HCT116 (cell line): ENCODE data around the gene MEG3.

Experiments used
- EGR1 ChIP-seq: IDR thresholded peaks from 2 replicates; pipeline ENCODE4 v1.6.1; 2012; ENCODE audit warnings: low read depth
- EZH2 ChIP-seq: fragments of 200-600 bp; sonication (generic); IDR thresholded peaks from 2 replicates; pipeline ENCODE4 v1.6.1; 2017; ENCODE audit warnings: antibody characterized with exemption, mixed run types
- EZH2phosphoT487 ChIP-seq: fragments of 200-600 bp; IDR thresholded peaks from 2 replicates; pipeline ENCODE4 v1.6.1; 2018; ENCODE audit warnings: antibody characterized with exemption, borderline replicate concordance
- POLR2A ChIP-seq: IDR thresholded peaks from 2 replicates; pipeline ENCODE4 v1.7.0; 2011; ENCODE audit warnings: borderline replicate concordance; ENCODE audit not compliant: insufficient read depth, insufficient read length; ENCODE audit errors: extremely low read depth
- POLR2AphosphoS5 ChIP-seq: IDR thresholded peaks from 2 replicates; pipeline ENCODE4 v1.6.1; 2011; ENCODE audit warnings: mild to moderate bottlenecking, low read depth, low read length, moderate library complexity
- RAD21 ChIP-seq: IDR thresholded peaks from 2 replicates; pipeline ENCODE4 v1.6.1; 2012; ENCODE audit warnings: low read depth, mild to moderate bottlenecking
- SIN3A ChIP-seq: IDR thresholded peaks from 2 replicates; pipeline ENCODE4 v1.6.1; 2012; ENCODE audit warnings: low read depth
- SP1 ChIP-seq: IDR thresholded peaks from 2 replicates; pipeline ENCODE4 v1.6.1; 2012; ENCODE audit warnings: low read depth
- ZNF274 ChIP-seq: fragments of 200-500 bp; sonication (Bioruptor generic); IDR thresholded peaks from 2 replicates; pipeline ENCODE4 v1.6.1; 2014; ENCODE audit warnings: mild to moderate bottlenecking, low read depth, low read length, inconsistent platforms
- TF ChIP-seq, protein P1 (sequence below), 3 experiments: fragments of 200-600 bp in 1 of 3; sonication (generic) in 1 of 3; IDR thresholded peaks in 2 of 3; conservative IDR thresholded peaks in 1 of 3; 2 replicates each; pipeline ENCODE4 v1.5.1; 2012 to 2017; ENCODE audit warnings: low read depth in 2 of 3, low read length in 2 of 3, antibody characterized with exemption in 1 of 3, borderline replicate concordance in 1 of 3, control low read depth in 1 of 3, mild to moderate bottlenecking in 1 of 3, mixed read lengths in 1 of 3, mixed run types in 1 of 3, moderate library complexity in 1 of 3; ENCODE audit not compliant: insufficient read depth in 1 of 3

DNA sequence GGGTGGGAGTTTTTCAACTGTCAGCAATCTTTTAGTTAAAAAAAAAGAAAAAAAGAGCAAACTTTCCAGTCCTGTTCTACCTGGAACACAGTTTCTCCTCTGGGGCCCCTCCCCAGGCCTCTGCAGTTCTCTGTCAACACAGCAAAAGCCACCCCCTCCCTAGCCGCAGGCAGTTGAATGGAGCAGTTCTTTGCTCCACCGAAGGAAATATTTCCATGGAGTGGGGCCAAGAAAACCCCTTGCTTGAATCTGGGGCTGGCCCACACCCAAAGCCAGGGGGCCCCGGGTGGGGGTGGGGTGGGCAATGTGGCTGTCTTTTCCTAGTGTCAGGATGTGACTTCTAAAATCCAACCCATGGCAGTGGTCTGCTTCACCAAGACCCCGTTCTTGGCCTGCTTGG, 5.0 kb upstream of the MEG3 start:
- no peak for TF ChIP-seq POLR2AphosphoS5
- no peak for TF ChIP-seq EGR1
- no peak for TF ChIP-seq POLR2A
- no peak for TF ChIP-seq SP1
- TF ChIP-seq ZNF274 = no peak
- TF ChIP-seq, protein P1, sequence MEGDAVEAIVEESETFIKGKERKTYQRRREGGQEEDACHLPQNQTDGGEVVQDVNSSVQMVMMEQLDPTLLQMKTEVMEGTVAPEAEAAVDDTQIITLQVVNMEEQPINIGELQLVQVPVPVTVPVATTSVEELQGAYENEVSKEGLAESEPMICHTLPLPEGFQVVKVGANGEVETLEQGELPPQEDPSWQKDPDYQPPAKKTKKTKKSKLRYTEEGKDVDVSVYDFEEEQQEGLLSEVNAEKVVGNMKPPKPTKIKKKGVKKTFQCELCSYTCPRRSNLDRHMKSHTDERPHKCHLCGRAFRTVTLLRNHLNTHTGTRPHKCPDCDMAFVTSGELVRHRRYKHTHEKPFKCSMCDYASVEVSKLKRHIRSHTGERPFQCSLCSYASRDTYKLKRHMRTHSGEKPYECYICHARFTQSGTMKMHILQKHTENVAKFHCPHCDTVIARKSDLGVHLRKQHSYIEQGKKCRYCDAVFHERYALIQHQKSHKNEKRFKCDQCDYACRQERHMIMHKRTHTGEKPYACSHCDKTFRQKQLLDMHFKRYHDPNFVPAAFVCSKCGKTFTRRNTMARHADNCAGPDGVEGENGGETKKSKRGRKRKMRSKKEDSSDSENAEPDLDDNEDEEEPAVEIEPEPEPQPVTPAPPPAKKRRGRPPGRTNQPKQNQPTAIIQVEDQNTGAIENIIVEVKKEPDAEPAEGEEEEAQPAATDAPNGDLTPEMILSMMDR (IDR thresholded peaks at IDR 0.05 in 2 of 3, conservative IDR thresholded peaks at IDR 0.05 in 1 of 3; ENCODE audit: borderline replicate concordance in 1 of 3, insufficient read depth in 1 of 3, low read depth in 2 of 3, low read length in 2 of 3) = no peak
- no peak for TF ChIP-seq SIN3A
- no peak for TF ChIP-seq RAD21
- TF ChIP-seq EZH2phosphoT487 = no peak
- no peak for TF ChIP-seq EZH2
